Stimulated activated memory B cell treated with anti-CD40 and anti-IgM and Interleukin-4, amounts not matched to agents 10 μg/mL and 1 μg/mL and 100 μg/mL, for 72 hours (primary cell): ENCODE measurements around the gene RNF150.

Experiments
- ATAC-seq: fragments of 150-1000 bp; cut with Tn5 transposase; 2 replicates; pipeline ENCODE4 v1.10.0; 2021
- H3K27ac Mint-ChIP-seq: one replicate; pipeline ENCODE4 v1.8.0; 2022; ENCODE audit warnings: mild to moderate bottlenecking, mixed read lengths
- H3K27me3 Mint-ChIP-seq: one replicate; pipeline ENCODE4 v1.8.0; 2022; ENCODE audit warnings: mixed read lengths
- H3K36me3 Mint-ChIP-seq: one replicate; pipeline ENCODE4 v1.8.0; 2022; ENCODE audit warnings: mixed read lengths
- H3K4me1 Mint-ChIP-seq: one replicate; pipeline ENCODE4 v1.8.0; 2022; ENCODE audit warnings: mixed read lengths
- H3K4me3 Mint-ChIP-seq: one replicate; pipeline ENCODE4 v1.8.0; 2022; ENCODE audit warnings: mild to moderate bottlenecking, moderate library complexity, mixed read lengths
- H3K9me3 Mint-ChIP-seq: one replicate; pipeline ENCODE4 v1.8.0; 2022; ENCODE audit warnings: mixed read lengths

RNF150 gene

GRCh38 chr4:141142423-141142822 is 9.2 kb upstream of the RNF150 start:
- no peak overlapping the region for H3K27ac Mint-ChIP-seq
- no peaks in the 10 kb centered on the region for H3K36me3 Mint-ChIP-seq
- H3K4me3 Mint-ChIP-seq = no peak overlapping the region
- peaks cover 3% of the 10 kb centered on the region for H3K27me3 Mint-ChIP-seq
- H3K9me3 Mint-ChIP-seq = no peaks in the 10 kb centered on the region
- no peaks in the 10 kb centered on the region for H3K4me1 Mint-ChIP-seq
- ATAC-seq = no peak

GRCh38 chr4:141140391-141141200 is 7.3 kb upstream of the RNF150 start:
- H3K4me1 Mint-ChIP-seq = no peaks in the 10 kb centered on the region
- peaks cover 22% of the 10 kb centered on the region for H3K27me3 Mint-ChIP-seq
- no peaks in the 10 kb centered on the region for H3K36me3 Mint-ChIP-seq
- no peak overlapping the region for H3K4me3 Mint-ChIP-seq
- no peak for ATAC-seq
- H3K27ac Mint-ChIP-seq = no peak overlapping the region
- H3K9me3 Mint-ChIP-seq = no peaks in the 10 kb centered on the region

- Mint-ChIP-seq H3K36me3 (no peaks in the 10 kb centered on the region), H3K4me1 (peaks cover 10% of the 10 kb centered on the region), H3K27me3 (peaks cover 68% of the 10 kb centered on the region), H3K4me3 (peak overlapping the region; percentile 84), H3K27ac (no peak overlapping the region), H3K9me3 (no peaks in the 10 kb centered on the region)
- no peak for ATAC-seq
Observed at GRCh38 chr4:141133999-141134995, 1.0 kb upstream of the RNF150 start.

GRCh38 chr4:141132709-141133145 is 542 bp downstream of the RNF150 start:
- H3K9me3 Mint-ChIP-seq = no peaks in the 10 kb centered on the region
- H3K36me3 Mint-ChIP-seq = no peaks in the 10 kb centered on the region
- H3K27ac Mint-ChIP-seq = no peak overlapping the region
- peaks cover 10% of the 10 kb centered on the region for H3K4me1 Mint-ChIP-seq
- ATAC-seq = peak; percentile 28
- H3K4me3 Mint-ChIP-seq = peak overlapping the region; percentile 84
- H3K27me3 Mint-ChIP-seq = peaks cover 84% of the 10 kb centered on the region

- peak overlapping the region; percentile 42 for H3K4me3 Mint-ChIP-seq
- H3K27ac Mint-ChIP-seq = no peak overlapping the region
- H3K9me3 Mint-ChIP-seq = no peaks in the 10 kb centered on the region
- peaks cover 10% of the 10 kb centered on the region for H3K4me1 Mint-ChIP-seq
- peak; percentile 3 for ATAC-seq
- H3K27me3 Mint-ChIP-seq = peaks cover 79% of the 10 kb centered on the region
- H3K36me3 Mint-ChIP-seq = no peaks in the 10 kb centered on the region
Observed at GRCh38 chr4:141132072-141132708, 1.1 kb downstream of the RNF150 start.

- Mint-ChIP-seq H3K4me3 (peak overlapping the region; percentile 42), H3K9me3 (no peaks in the 10 kb centered on the region), H3K4me1 (peaks cover 10% of the 10 kb centered on the region), H3K27me3 (peaks cover 74% of the 10 kb centered on the region), H3K27ac (no peak overlapping the region), H3K36me3 (no peaks in the 10 kb centered on the region)
- no peak for ATAC-seq
Observed at GRCh38 chr4:141131723-141132071, 1.6 kb downstream of the RNF150 start.

- Mint-ChIP-seq H3K4me3 (no peak overlapping the region), H3K36me3 (no peaks in the 10 kb centered on the region), H3K27me3 (peaks cover 68% of the 10 kb centered on the region), H3K27ac (no peak overlapping the region), H3K4me1 (peaks cover 10% of the 10 kb centered on the region), H3K9me3 (no peaks in the 10 kb centered on the region)
- ATAC-seq = no peak
Observed at GRCh38 chr4:141130947-141131605, 2.2 kb downstream of the RNF150 start.

- H3K4me3 Mint-ChIP-seq = no peak overlapping the region
- no peak for ATAC-seq
- H3K27me3 Mint-ChIP-seq = peaks cover 44% of the 10 kb centered on the region
- no peaks in the 10 kb centered on the region for H3K4me1 Mint-ChIP-seq
- no peaks in the 10 kb centered on the region for H3K9me3 Mint-ChIP-seq
- H3K27ac Mint-ChIP-seq = no peak overlapping the region
- H3K36me3 Mint-ChIP-seq = no peaks in the 10 kb centered on the region
Observed at GRCh38 chr4:141127884-141128283, 5.4 kb downstream of the RNF150 start.

- H3K27ac Mint-ChIP-seq = no peak overlapping the region
- no peaks in the 10 kb centered on the region for H3K4me1 Mint-ChIP-seq
- no peak for ATAC-seq
- no peaks in the 10 kb centered on the region for H3K9me3 Mint-ChIP-seq
- no peaks in the 10 kb centered on the region for H3K36me3 Mint-ChIP-seq
- H3K27me3 Mint-ChIP-seq = peaks cover 38% of the 10 kb centered on the region
- no peak overlapping the region for H3K4me3 Mint-ChIP-seq
Observed at GRCh38 chr4:141126769-141127168, 6.5 kb downstream of the RNF150 start.

- ATAC-seq = no peak
- no peaks in the 10 kb centered on the region for H3K4me1 Mint-ChIP-seq
- H3K27me3 Mint-ChIP-seq = peaks cover 24% of the 10 kb centered on the region
- no peaks in the 10 kb centered on the region for H3K36me3 Mint-ChIP-seq
- peaks cover 3% of the 10 kb centered on the region for H3K9me3 Mint-ChIP-seq
- no peak overlapping the region for H3K27ac Mint-ChIP-seq
- no peak overlapping the region for H3K4me3 Mint-ChIP-seq
Observed at GRCh38 chr4:141124224-141124623, 9.0 kb downstream of the RNF150 start.

GRCh38 chr4:141121768-141122454 is 11.4 kb downstream of the RNF150 start:
- Mint-ChIP-seq H3K9me3 (peaks cover 3% of the 10 kb centered on the region), H3K27me3 (peaks cover 9% of the 10 kb centered on the region), H3K27ac (no peak overlapping the region), H3K4me3 (no peak overlapping the region), H3K4me1 (no peaks in the 10 kb centered on the region), H3K36me3 (no peaks in the 10 kb centered on the region)
- ATAC-seq = peak; percentile 39

- Mint-ChIP-seq H3K27ac (no peak overlapping the region), H3K36me3 (no peaks in the 10 kb centered on the region), H3K4me3 (no peak overlapping the region)
Observed at GRCh38 chr4:141121101-141121500, 12.2 kb downstream of the RNF150 start.

GRCh38 chr4:141120036-141120593 is 13.2 kb downstream of the RNF150 start:
- H3K27ac Mint-ChIP-seq = no peak overlapping the region
- no peak for ATAC-seq
- H3K4me1 Mint-ChIP-seq = no peaks in the 10 kb centered on the region
- no peaks in the 10 kb centered on the region for H3K36me3 Mint-ChIP-seq
- H3K27me3 Mint-ChIP-seq = peaks cover 9% of the 10 kb centered on the region
- H3K4me3 Mint-ChIP-seq = no peak overlapping the region
- peaks cover 5% of the 10 kb centered on the region for H3K9me3 Mint-ChIP-seq

More at GRCh38 chr4:141121101-141121500, 12.2 kb downstream of the RNF150 start:
- H3K9me3 Mint-ChIP-seq = peaks cover 3% of the 10 kb centered on the region
- no peak for ATAC-seq
- H3K27me3 Mint-ChIP-seq = peaks cover 9% of the 10 kb centered on the region
- no peaks in the 10 kb centered on the region for H3K4me1 Mint-ChIP-seq

- Mint-ChIP-seq H3K4me1 (no peaks in the 10 kb centered on the region), H3K27ac (no peak overlapping the region), H3K9me3 (peaks cover 8% of the 10 kb centered on the region), H3K4me3 (no peak overlapping the region), H3K27me3 (peaks cover 4% of the 10 kb centered on the region), H3K36me3 (no peaks in the 10 kb centered on the region)
- no peak for ATAC-seq
Observed at GRCh38 chr4:141119071-141119470, 14.2 kb downstream of the RNF150 start.
